Activated T-helper 9 cell treated with anti-CD3 and anti-CD28 coated beads, Interleukin-2, amount 50 U/mL, for 16 hours (primary cell): ENCODE measurements around the gene PTPRN2.
"Not testable (repeated sequence)": the region's sequence is repeated elsewhere in the genome, so short reads cannot be mapped to it uniquely, and the experiment has no call there.

Source experiments
- DNase-seq: peaks from one replicate; pipeline ENCODE4 v3.0.0-alpha.2; 2020; ENCODE audit warnings: low read depth

Gene PTPRN2

DNA sequence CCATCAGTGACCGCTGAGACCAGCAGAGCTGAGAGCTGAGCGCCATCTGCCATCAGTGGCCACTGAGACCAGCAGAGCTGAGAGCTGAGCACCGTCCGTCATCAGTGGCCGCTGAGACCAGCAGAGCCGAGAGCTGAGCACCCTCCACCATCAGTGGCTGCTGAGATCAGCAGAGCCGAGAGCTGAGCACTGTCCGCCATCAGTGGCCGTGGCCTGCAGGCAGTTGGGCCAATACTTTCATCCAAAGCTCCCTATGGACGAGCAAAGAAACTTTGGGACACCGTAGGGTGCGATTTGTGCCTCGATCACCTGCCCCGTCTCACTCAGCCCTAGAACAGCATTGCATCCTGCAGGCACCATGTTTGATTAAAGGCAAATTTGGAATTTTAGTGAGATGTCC is 985.0 kb downstream of the PTPRN2 start:
- DNase-seq, result no peak

DNA sequence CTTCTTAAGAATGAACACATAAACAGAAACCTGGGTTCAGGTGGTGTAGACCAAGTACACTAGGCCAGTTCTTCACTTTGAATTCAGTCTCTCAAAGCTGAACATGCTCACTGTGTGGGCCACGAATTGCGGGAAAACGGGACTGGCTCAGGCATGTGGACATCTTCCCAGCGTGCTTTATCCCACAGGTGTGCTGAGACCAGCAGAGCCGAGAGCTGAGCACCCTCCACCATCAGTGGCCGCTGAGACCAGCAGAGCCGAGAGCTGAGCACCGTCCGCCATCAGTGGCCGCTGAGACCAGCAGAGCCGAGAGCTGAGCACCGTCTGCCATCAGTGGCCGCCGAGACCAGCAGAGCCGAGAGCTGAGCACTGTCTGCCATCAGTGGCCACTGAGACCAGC is 985.5 kb downstream of the PTPRN2 start:
- no peak for DNase-seq

DNA sequence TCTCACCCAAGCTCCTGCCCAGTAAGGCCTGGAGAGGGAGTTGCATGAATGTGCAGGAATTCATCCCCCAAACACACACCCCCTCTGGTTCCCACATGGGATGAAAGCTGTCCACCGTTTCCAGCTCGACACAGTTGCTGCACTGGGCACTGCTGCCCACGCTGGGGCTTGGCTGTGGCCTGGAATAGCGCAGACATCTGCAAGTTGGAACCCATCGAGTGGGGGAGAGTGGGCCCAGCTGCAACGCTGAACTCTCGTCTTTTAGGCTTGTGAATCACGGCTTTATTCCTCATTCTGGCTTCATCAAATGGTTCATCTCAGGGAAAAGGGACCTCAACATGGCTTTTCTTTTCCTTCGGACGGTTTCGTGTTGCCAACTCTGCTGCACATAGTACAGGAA is 986.1 kb downstream of the PTPRN2 start:
- no peak for DNase-seq

DNA sequence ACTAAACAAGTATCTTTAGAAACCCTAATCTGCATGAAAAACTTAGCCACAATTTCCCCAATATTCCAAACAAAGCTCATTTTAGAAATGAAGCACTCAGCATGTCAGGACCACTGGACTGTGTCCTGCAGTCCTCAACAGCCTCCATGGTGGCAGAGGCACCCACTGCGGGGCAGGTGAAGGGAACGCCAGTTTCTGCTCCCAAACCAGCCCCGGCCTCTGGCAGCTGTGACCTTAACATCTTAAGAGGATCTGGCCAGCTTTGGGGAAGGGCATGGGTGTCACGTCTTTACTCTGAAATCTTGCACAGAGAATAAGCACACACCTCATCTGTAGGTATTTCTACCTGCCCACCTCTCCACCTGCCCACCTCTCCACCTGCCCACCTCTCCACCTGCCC is 988.1 kb downstream of the PTPRN2 start:
- DNase-seq, result no peak

DNA sequence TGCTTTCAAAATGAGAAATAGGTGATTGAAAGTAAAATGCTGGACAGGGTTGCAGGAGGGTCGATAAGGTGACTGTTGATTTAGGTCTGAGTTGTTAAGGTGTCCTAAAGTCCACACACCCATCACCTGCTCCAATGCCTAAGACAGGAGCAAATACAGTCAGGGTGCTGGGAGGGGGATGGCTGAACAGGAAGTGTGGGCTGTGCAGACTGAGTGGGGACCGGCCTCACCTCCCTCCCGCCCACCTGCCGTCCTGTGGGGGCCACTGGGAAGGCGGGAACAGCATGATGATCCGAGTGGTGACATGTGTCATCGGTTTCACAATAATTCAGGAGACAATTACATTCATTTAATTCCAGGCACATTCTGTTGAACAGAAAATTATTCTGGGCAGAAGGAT is 990.1 kb downstream of the PTPRN2 start:
- DNase-seq, result no peak

DNA sequence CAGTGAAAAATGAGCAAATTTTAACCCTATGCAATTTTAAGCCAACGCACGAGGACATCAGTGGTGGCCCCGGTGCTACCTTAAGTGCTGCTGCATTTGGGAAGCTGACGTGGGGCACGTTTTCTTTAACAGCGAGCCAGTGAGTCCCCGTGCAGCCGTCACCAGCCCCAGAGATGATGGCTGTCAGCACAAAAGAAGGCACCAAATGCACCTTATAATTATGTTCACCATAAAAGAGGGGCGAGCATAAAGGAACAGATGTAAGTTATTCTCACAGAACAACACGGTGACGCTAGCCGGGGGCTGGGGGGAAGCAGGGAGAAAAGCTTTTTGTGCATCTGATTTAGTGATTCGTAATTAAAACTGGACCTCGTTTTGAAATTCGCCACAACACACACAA is 990.7 kb downstream of the PTPRN2 start:
- no peak for DNase-seq

DNA sequence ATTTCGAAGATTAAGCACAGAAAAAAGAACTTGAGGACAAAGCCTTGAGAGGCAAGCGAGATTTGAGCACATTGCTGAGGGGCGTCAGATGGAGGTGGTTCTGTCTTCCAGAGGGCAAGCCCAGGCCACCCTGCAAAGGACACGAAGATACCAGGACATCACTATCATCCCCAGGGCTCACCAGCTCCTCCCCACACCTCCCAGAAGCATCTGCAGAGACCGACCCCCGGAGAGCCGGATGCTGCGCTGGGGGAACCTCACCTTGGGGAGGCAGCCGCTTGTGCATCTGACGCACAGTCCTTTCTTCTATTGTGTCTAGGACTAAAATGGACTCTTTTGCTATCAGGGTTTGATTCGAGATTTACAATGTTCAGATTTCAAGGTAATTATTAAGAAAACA is 991.2 kb downstream of the PTPRN2 start:
- DNase-seq, result no peak

DNA sequence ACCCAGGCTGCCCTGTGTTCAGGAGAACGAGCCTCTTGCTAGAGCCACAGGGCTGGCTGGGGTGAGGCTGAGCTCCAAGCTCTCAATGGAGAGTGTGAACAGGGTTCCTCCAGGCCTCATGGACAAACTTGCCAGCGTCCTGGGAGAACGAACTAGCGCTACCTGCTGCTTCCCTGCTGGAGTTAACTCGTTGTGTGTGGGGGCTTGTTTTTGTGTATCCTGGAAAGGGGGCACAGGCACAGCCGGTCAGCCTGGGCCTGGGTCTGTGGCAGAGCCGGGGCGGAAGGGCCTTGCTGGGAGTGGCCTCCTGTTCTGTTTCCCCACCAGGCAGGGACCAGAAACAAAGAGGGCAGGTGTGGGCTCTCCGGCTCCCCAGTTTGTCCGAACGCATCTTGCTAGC is 991.6 kb downstream of the PTPRN2 start:
- DNase-seq, result no peak

DNA sequence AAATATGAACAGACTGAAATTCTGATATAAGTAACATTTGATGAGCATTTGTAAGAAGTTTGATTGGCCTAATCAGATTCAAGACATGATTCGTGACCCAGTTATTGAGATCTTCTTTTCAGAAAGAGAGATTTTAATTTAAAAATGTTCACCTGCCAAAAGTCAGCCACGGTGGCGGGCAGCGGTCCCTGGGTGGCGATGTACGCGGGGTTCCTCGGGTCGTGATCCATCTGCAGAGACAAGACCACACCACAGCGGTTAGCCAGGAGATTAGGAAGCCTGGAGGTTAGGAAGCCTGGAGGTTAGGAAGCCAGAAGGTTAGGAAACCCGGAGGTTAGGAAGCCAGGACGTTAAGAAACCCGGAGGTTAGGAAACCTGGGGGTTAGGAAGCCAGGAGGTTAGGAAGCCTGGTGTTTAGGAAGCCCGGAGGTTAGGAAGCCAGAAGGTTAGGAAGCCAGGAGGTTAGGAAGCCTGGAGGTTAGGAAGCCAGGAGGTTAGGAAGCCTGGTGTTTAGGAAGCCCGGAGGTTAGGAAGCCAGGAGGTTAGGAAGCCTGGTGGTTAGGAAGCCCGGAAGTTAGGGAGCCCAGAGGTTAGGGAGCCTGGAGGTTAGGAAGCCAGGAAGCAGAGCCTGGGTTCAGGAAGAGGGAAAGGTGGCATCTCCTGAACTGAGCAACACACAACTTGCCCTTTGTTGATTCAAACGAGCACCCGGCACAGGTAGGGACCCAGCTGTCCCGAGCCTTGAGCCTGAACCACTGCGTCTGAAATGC is 992.4 kb downstream of the PTPRN2 start:
- no peak for DNase-seq

DNA sequence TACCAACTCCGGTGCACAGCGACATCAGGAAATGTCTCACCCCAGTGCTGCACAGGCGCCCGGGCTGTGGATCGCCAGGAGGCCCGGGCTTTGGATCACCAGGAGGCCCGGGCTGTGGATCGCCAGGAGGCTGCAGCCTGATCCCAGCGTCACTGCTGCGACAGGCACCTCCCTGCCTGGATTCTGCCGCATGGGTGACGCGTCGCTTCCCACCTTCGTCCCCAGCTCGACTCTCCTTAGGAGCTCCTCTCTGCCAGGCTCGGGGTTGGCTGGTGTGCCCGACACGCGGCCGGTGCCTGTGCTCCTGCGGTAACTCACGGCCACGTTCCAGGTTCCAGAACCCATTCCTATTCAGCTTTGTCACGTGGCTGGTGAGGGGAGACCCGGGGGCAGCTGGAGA is 993.3 kb downstream of the PTPRN2 start:
- DNase-seq, result no peak

DNA sequence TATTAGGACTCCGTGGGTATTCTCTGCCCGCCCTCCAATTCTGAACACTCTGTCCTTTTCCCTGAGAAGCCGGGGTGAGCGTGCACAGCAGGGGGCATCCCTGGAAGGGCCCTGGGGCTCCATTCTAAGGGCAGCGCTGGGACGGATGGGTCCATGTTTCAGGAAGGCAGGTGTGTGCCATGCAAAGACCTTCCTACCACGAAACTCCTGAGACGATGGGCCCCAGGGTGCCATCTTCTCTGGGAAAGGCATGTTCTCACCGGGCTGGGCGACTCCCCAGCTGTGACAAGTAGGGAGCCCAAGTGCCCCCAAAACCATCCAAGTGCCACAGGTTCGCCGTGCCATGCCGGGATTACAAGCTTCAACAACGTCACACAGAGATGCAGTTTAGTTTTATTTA is 994.1 kb downstream of the PTPRN2 start:
- DNase-seq, result no peak

DNA sequence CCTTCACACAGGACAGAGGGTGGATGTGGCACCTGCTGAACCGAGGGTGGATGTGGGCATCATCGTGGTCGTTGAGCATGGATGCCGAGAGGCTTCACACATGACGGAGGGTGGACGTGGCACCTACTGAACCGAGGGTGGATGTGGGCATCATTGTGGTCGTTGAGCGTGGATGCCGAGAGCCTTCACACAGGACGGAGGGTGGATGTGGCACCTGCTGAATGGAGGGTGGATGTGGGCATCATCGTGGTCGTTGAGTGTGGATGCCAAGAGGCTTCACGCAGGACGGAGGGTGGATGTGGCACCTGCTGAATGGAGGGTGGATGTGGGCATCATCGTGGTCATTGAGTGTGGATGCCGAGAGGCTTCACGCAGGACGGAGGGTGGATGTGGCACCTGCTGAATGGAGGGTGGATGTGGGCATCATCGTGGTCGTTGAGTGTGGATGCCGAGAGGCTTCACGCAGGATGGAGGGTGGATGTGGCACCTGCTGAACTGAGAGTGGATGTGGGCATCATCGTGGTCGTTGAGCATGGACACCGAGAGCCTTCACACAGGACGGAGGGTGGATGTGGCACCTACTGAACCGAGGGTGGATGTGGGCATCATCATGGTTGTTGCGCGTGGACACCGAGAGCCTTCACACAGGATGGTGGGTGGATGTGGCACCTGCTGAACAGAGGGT is 994.8 kb downstream of the PTPRN2 start:
- DNase-seq, result not testable (repeated sequence)

DNA sequence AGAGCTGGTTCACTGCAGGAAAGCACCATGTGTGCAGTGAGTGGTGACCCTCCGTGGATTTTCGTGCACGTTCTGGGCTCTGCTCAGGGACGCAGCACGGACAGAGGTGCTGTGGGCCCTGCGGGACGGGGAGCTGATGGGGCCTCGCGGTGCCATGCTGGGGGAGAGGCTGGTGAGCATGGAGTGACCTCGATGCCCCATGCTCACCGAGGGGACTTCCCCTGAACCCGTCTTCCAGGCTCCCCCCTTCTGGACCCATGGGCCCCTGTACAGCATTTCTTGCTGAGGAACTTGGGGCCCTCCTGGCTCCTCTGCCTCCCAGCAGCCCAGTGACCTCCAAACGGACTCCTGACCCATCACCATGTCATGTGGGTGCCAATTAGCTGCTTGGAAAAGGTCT is 997.1 kb downstream of the PTPRN2 start:
- no peak for DNase-seq

DNA sequence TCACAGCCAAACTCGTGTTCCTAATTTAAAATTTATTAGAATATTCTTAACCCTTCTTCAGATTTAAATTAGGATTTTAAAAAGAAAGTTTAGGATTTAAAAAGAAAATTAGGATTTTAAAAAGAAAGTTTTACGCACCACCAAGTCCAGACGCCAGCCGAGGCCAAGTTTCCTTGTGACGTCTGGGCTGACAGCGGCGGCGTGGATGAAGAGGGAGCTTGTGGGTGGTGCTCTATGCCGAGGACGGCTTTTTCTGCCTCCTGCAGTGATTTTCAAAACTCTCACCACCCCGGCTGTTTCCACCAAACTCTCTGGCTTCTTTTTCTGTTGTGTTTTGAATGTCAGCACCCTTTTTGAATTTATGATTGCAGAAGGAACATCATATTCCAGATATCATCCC is 997.9 kb downstream of the PTPRN2 start:
- DNase-seq, result no peak

DNA sequence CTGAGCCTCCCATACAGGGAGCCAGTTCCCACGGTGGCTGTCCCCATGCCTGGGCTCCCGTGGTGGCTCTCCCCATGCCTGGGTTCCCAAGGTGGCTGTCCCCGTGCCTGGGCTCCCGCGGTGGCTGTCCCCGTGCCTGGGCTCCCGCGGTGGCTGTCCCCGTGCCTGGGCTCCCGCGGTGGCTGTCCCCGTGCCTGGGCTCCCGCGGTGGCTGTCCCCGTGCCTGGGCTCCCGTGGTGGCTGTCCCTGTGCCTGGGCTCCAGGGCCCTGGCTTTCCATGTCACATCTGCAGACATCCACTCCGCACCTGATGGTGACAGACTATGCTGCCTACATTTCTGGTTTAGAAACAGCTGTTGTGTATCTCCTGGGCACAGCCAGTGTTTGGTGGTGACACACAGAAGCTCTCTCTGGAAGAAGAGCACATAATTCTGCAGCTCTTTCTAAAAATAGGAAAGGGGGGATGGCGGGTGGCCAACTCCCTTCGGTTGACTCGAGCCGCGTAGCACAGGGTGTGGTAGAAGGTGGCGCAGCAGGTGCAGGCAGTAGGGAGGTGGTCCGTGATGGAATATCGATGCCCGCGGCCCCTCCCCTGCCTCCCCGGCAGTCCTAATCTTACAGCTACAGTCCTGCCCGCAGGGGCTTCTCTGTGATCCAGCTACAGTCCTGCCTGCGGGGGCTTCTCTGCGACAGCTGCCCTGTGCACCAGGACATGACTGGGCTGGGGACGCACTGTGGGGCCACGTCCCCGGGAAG is 999.6 kb downstream of the PTPRN2 start:
- DNase-seq, result no peak

DNA sequence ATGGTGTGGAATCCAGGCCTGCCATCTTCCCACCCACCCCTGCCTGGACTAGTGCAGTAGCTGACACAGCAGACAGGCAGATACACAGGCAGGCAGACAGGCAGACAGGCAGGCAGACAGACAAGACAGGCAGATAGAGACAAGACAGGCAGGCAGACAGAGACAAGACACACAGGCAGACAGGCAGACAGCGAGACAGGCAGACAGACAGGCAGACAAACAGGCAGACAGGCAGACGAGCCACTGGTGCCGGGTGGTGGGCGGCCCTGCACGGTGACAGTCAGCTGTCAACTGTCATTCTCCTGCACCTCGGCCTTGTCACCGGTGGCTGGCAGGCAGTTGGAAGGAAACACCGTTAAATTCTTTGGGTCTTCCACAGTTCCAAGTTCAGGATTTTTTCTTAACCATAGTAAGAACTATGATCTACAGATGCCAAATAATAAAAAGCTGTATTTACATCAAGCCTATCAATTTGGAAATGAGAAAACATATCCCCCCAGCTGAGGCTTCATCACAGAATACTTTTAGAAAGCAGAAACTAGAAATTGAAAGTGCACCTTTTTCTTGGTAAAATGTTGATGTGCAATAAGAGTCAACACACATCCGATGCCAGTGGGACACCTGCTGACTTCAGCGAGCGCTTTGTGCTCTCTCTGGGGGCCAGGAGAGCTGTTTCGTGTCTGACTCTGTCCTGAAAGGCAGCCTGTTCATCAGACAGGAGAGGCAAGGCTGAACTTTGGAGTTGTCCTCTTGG is 1000.4 kb downstream of the PTPRN2 start:
- DNase-seq, result no peak

DNA sequence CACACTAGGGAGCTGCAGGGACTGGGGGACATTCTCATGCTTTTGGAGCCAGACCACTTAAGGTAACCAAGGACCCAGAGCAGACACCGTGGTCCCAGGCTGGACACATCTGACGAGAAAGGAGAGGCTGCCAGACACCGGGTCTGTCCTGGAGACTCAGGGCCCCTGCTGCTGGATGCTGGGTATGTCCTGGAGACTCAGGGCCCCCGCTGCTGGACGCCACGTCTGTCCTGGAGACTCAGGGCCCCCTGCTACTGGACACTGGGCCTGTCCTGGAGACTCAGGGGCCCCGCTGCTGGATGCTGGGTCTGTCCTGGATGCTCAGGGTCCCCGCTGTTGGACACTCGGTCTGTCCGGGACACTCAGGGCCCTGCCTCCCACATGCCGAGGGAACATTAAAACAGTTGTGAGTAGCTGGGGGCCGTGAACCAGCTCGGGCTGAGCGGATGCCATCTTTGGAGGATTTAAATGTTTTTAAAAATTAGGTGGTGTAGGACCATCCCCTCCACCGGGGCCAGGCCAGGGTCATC is 1001.1 kb downstream of the PTPRN2 start:
- DNase-seq, result no peak

DNA sequence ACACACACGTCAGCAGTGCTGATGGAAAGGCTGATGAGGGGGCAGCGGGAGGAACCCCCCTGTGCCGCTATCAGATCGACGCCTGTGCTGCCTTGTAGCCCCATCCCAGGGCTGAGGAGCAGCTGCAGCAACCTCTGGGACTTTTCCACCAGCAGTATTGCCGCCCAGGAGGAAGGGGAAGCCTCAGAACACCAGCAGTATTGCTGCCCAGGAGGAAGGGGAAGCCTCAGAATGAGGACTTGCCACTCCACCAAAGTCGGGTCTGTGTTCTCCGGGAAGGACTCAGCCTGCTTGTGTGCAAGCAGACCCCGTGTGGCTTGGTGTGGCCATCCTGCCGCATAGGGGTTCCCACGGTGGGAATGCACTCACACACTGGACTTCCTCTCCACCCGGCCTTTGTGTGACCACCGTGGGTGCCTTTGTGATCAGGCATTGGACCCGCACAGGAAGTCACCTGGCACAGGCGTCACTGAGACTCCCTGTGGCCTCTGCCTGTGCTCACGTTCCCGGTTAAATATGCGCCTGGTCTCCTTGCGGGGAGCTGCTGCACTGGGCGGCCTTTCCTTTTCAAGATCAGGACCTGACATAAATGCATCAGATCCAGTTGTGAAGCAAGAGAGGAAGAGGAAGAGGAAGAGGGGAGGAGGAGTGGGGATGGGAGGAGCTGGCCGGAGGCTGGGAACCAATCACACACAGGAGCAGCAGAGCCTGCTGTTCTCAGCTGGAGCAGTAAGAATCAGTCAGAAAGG is 1002.3 kb downstream of the PTPRN2 start:
- no peak for DNase-seq

DNA sequence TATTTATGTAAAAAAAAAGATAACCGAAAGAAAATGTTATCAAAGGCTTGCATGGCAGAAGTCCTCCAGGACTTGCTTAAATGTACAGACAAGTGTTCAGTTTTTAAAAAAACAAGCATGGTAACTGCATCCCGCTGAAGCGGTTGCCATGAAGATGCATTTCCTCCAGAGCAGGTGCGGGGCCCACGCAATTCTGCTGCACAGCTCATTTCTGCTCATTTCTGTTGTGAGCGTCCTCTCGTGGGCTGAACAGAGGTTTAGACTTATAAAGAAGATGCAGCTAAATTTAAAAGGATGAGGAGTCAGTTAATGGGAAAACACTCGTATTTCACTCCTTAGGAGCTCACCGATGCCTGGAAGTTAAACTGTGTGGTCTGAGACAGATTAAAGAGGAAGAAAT is 1003.2 kb downstream of the PTPRN2 start:
- DNase-seq, result no peak

DNA sequence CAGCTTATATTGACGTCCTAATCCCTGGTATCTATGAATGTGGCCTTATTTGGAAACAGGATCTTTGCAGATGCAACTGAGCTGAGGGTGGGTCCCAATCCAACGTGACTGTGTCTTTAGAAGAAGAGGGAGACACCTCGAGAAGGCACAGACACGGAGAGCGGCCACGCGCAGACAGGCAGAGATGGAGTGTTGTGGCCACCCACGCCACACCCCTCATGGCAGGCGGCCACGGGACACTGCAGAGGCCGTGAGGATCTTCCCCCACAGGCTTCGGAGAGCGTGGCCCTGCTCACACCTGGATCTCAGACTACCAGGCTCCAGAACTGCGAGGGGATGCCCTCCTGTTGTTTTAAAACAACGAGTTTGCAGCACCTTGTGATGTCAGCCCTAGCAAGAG is 1005.9 kb downstream of the PTPRN2 start:
- no peak for DNase-seq

DNA sequence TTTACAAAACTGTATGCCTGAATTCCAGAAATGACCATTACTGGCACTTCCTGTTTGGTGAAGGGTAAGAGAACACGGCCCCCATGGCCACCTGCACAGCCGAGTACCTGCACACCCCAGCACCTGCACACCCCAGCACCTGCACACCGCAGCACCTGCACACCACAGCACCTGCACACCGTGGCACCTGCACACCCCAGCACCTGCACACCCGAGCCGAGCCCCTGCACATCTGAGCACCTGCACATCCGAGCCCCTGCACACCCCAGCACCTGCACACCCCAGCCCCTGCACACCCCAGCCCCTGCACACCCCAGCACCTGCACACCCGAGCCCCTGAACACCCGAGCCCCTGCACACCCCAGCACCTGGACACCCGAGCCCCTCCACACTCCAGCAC is 1007.3 kb downstream of the PTPRN2 start:
- DNase-seq, result no peak
